22Rv1 (cell line): ENCODE data around the gene NFYC.

ENCODE experiments used
- ZFX ChIP-seq: fragments of 450-650 bp; IDR thresholded peaks from 2 replicates; pipeline ENCODE4 v1.6.1; 2017; ENCODE audit warnings: antibody characterized with exemption, borderline replicate concordance
- TF ChIP-seq, protein P1 (sequence below): fragments of 450-650 bp; IDR thresholded peaks from 2 replicates; pipeline ENCODE4 v1.5.1; 2017; ENCODE audit warnings: mild to moderate bottlenecking

DNA sequence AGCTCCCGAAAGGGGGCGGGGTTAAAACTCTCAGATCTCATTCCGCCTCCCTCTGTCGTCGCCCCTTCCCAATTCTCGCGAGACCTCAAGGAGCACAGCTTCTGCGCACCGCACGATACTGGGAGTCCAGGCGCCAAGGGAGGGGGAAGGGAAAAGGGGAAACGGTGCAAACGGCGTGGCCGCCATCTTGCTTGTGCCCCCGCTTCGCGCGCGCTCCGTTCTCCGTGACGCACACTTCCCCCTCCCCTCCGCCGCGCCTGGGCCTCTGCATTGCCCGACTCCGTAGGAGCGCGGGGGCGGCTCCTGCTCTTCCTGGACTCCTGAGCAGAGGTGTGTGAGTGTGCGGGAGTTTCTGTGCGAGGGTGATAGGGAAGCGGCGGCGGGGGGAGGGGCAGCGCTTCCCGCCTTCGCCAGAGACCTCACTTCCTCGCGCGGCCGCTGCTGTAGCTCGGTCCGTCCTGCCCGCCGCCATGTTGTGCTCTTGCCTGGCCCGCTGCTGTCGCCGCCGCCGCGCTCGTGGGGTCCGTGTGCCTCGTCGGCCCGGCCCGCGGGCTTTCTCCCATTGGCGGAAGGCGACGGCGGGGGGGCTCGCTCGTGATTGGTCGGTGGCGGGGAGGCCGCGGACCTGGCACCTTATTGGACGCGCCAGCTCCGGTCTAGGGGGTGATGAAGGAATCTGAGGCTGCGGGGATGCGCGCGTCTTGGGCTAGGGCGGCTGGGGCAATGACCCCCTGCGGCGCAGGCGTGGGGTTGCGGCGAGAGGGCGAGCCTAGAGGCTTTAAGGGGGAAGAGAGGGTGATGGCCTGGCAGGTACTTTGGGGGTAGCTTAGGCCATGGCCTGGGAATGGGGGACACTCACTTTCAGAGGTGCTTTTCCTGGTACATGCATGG, at the start of gene NFYC:
- TF ChIP-seq, protein P1, sequence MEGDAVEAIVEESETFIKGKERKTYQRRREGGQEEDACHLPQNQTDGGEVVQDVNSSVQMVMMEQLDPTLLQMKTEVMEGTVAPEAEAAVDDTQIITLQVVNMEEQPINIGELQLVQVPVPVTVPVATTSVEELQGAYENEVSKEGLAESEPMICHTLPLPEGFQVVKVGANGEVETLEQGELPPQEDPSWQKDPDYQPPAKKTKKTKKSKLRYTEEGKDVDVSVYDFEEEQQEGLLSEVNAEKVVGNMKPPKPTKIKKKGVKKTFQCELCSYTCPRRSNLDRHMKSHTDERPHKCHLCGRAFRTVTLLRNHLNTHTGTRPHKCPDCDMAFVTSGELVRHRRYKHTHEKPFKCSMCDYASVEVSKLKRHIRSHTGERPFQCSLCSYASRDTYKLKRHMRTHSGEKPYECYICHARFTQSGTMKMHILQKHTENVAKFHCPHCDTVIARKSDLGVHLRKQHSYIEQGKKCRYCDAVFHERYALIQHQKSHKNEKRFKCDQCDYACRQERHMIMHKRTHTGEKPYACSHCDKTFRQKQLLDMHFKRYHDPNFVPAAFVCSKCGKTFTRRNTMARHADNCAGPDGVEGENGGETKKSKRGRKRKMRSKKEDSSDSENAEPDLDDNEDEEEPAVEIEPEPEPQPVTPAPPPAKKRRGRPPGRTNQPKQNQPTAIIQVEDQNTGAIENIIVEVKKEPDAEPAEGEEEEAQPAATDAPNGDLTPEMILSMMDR: no peak
- no peak for TF ChIP-seq ZFX
